WI38 (cell line): ENCODE results near the gene KRT74.

Experiments used
- H3K4me3 ChIP-seq: 2 replicates; pipeline ENCODE4 v1.5.1; 2011; ENCODE audit warnings: low read depth, mild to moderate bottlenecking, control low read depth, low read length
- TF ChIP-seq, protein P1 (sequence below): IDR thresholded peaks from 2 replicates; pipeline ENCODE4 v1.5.1; 2012; ENCODE audit warnings: low read depth, mild to moderate bottlenecking, control low read depth, low read length

KRT74 gene

DNA sequence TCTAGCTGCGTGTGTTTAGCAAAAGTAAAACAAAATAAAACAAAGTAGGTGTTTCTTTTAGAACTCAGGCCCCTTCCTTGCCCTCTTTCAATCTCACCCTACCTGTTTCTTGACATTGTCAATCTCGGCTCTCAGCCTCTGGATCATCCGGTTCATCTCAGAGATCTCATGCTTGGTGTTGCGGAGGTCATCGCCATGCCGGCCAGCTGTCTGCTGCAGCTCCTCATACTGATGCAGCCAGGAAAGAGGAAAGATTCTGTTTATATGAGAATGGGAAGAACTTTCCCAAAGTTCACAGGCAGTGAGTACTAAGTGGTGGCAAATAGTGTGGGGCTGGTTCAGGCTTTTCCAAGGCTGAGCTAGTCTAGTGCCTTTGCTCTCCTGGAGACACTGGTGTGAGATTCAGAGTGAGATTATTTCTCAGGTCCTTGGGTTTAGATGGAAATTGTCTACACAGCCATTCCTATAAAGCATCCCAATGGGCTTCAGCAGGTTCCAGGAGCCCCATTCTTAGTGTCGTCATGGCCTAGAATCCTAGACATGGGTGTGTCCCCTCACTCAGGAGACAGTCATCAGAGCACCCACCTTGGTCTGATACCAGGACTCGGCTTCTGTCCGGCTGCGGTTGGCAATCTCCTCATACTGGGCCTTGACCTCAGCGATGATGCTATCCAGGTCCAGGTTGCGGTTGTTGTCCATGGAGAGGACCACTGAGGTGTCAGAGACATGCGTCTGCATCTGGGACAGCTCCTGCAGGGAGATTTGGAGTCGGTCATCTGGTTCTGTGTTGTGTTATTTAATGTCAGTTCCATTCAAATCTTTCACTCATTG lies 56.4 kb downstream of the KRT74 start:
- TF ChIP-seq, protein P1, sequence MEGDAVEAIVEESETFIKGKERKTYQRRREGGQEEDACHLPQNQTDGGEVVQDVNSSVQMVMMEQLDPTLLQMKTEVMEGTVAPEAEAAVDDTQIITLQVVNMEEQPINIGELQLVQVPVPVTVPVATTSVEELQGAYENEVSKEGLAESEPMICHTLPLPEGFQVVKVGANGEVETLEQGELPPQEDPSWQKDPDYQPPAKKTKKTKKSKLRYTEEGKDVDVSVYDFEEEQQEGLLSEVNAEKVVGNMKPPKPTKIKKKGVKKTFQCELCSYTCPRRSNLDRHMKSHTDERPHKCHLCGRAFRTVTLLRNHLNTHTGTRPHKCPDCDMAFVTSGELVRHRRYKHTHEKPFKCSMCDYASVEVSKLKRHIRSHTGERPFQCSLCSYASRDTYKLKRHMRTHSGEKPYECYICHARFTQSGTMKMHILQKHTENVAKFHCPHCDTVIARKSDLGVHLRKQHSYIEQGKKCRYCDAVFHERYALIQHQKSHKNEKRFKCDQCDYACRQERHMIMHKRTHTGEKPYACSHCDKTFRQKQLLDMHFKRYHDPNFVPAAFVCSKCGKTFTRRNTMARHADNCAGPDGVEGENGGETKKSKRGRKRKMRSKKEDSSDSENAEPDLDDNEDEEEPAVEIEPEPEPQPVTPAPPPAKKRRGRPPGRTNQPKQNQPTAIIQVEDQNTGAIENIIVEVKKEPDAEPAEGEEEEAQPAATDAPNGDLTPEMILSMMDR = no peak
- no peak overlapping the region for H3K4me3 ChIP-seq

DNA sequence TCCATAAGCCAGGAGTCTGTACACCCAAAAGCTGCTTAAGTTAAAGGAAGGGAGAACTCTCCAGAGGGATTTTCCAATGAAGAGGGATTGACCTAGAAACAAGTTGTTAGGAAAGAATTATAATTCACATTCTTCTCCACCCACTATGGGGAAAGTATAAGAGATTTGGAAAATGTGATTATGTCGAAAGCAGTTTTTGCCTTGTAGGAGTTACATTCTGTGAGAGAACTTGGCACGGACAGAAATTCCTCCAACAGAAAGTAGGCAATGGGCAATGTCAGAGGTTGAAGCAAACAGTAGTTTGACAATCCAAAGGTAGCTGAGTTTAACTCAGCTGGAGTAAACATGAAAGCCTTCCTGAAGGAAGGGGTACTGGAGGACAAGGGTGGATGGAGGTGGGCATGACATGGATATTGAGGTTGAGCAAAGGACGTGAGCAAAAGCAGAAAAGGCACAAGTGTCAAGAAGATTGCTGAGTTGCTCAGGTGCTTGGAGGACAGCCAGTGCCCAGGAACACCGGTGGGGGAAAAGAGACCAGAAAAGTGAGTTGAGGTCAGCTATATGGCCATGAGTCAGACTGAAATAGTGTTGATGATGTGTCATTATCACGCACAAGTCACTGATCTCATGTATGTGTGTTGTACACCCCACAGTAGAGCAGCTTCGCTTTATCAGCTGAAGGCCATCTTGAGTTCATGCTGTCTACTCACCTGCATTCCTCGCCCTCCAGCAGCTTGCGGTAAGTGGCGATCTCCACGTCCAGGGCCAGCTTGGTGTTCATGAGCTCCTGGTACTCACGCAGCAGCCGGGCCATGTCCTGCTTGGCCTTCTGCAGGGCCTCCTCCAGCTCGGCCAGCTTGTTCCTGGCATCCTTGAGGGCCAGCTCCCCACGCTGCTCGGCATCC lies 57.5 kb downstream of the KRT74 start:
- H3K4me3 ChIP-seq = no peak overlapping the region
- TF ChIP-seq, protein P1 = no peak
